ENCODE results near the gene MKRN3. TPM values are rescaled to one million over a fixed set of nuclear protein-coding genes. Genes with fewer than 3 reads are reported as not detected.

MKRN3 gene
- total RNA-seq, 4 donors from 2014 or later: 0.39 to 0.93 TPM; not detected in 2

GRCh38 chr15:23567921-23568320, 2.4 kb downstream of the MKRN3 start:
- Histone ChIP-seq H3K9me3 (peaks cover 0 to 12% (median 0%) of the 10 kb centered on the region in 3 donors), H3K36me3 (no peaks in the 10 kb centered on the region), H3K4me3 (no peak overlapping the region), H3K27me3 (peaks cover 11% of the 10 kb centered on the region), H3K27ac (no peak overlapping the region), H3K4me1 (no peaks in the 10 kb centered on the region)
- WGBS, 2 donors (ENCODE audit: low coverage in 1 of 2): 39 to 88% methylated on average over 1 of the region's 1 CpG
- no peak for ATAC-seq
- TF ChIP-seq POLR2AphosphoS5 (IDR thresholded peaks at IDR 0.05) (no peak), CTCF (IDR thresholded peaks at IDR 0.05) (no peak), POLR2A (IDR thresholded peaks at IDR 0.05) (no peak), EP300 (IDR thresholded peaks at IDR 0.05) (no peak)

GRCh38 chr15:23569151-23569925, 3.9 kb downstream of the MKRN3 start:
- Histone ChIP-seq H3K4me1 (no peaks in the 10 kb centered on the region), H3K4me3 (no peak overlapping the region), H3K27ac (no peak overlapping the region), H3K9me3 (peaks cover 0 to 12% (median 0%) of the 10 kb centered on the region in 3 donors), H3K36me3 (no peaks in the 10 kb centered on the region), H3K27me3 (peaks cover 11% of the 10 kb centered on the region)
- WGBS, 2 donors (ENCODE audit: low coverage in 1 of 2): 37 to 71% methylated on average over 4 of the region's 5 CpGs
- TF ChIP-seq EP300 (IDR thresholded peaks at IDR 0.05) (no peak), POLR2AphosphoS5 (IDR thresholded peaks at IDR 0.05) (no peak), CTCF (IDR thresholded peaks at IDR 0.05) (no peak), POLR2A (IDR thresholded peaks at IDR 0.05) (no peak)
- no peak for ATAC-seq

GRCh38 chr15:23570486-23570885, 5.0 kb downstream of the MKRN3 start:
- ATAC-seq: no peak
- no peaks in the 10 kb centered on the region for H3K36me3 ChIP-seq
- H3K9me3 ChIP-seq: peaks cover 0 to 10% (median 0%) of the 10 kb centered on the region in 3 donors

GRCh38 chr15:23572844-23573243, 7.4 kb downstream of the MKRN3 start:
- ATAC-seq: no peak
- Histone ChIP-seq H3K27ac (no peak overlapping the region), H3K4me1 (no peaks in the 10 kb centered on the region), H3K9me3 (no peaks in the 10 kb centered on the region), H3K36me3 (no peaks in the 10 kb centered on the region), H3K4me3 (no peak overlapping the region), H3K27me3 (peaks cover 11% of the 10 kb centered on the region)
- TF ChIP-seq POLR2AphosphoS5 (IDR thresholded peaks at IDR 0.05): no peak
- TF ChIP-seq EP300 (IDR thresholded peaks at IDR 0.05): no peak
- no peak for TF ChIP-seq CTCF (IDR thresholded peaks at IDR 0.05)
- no peak for TF ChIP-seq POLR2A (IDR thresholded peaks at IDR 0.05)
- WGBS, 2 donors (ENCODE audit: low coverage in 1 of 2): 45 to 82% methylated on average over 4 of the region's 4 CpGs

More at GRCh38 chr15:23570486-23570885, 5.0 kb downstream of the MKRN3 start:
- H3K4me1 ChIP-seq: no peaks in the 10 kb centered on the region
- H3K4me3 ChIP-seq: no peak overlapping the region
- 21 to 32% methylated on average over 3 of the region's 3 CpGs for WGBS, 2 donors (ENCODE audit: low coverage in 1 of 2)
- TF ChIP-seq POLR2A (IDR thresholded peaks at IDR 0.05) (no peak), EP300 (IDR thresholded peaks at IDR 0.05) (no peak), POLR2AphosphoS5 (IDR thresholded peaks at IDR 0.05) (no peak), CTCF (IDR thresholded peaks at IDR 0.05) (no peak)
- no peak overlapping the region for H3K27ac ChIP-seq
- H3K27me3 ChIP-seq: peaks cover 11% of the 10 kb centered on the region

- 60% methylated on average over 1 of the region's 3 CpGs; no CpG with 5 or more reads in 1 of the 2 donors for WGBS, 2 donors (ENCODE audit: low coverage in 1 of 2)
- ATAC-seq: no peak
- Histone ChIP-seq H3K4me3 (no peak overlapping the region), H3K27ac (no peak overlapping the region), H3K27me3 (peaks cover under 1% of the 10 kb centered on the region), H3K4me1 (no peaks in the 10 kb centered on the region), H3K9me3 (no peaks in the 10 kb centered on the region), H3K36me3 (no peaks in the 10 kb centered on the region)
- TF ChIP-seq POLR2AphosphoS5 (IDR thresholded peaks at IDR 0.05) (no peak), POLR2A (IDR thresholded peaks at IDR 0.05) (no peak), EP300 (IDR thresholded peaks at IDR 0.05) (no peak), CTCF (IDR thresholded peaks at IDR 0.05) (no peak)
Observed at GRCh38 chr15:23574742-23575141, 9.3 kb downstream of the MKRN3 start.
